HepG2 (cell line): ENCODE results near the gene HDAC5. TPM values are rescaled to one million over a fixed set of nuclear protein-coding genes. Genes with fewer than 3 reads are reported as not detected.

Experiments
- BRCA1 ChIP-seq: sonication (generic); formaldehyde crosslinking; IDR thresholded peaks from 2 replicates; pipeline ENCODE4 v1.4.0; 2020; ENCODE audit warnings: missing genetic modification reagents
- ELF3 ChIP-seq: IDR thresholded peaks from 2 replicates; pipeline ENCODE4 v1.6.1; 2016; ENCODE audit warnings: missing genetic modification reagents, missing compliant biosample characterization
- IKZF1 ChIP-seq: fragments of 450-650 bp; IDR thresholded peaks from 2 replicates; pipeline ENCODE4 v1.7.1; 2016
- LCORL ChIP-seq, 2 experiments: fragments of 450-650 bp in 1 of 2; sonication (generic) in 1 of 2; formaldehyde crosslinking in 1 of 2; IDR thresholded peaks; 2 replicates each; pipeline versions ENCODE4 v1.5.0 to v1.6.1; 2017 to 2020; ENCODE audit warnings: antibody characterized with exemption in 1 of 2, missing genetic modification reagents in 1 of 2
- PCBP2 ChIP-seq: fragments of 200-400 bp; formaldehyde crosslinking; optimal IDR thresholded peaks from 2 replicates; pipeline ENCODE3; 2018; ENCODE audit warnings: low read length, low read depth; ENCODE audit not compliant: poor library complexity, severe bottlenecking
- PHF21A ChIP-seq: sonication (generic); formaldehyde crosslinking; IDR thresholded peaks from 2 replicates; pipeline ENCODE4 v1.5.0; 2020; ENCODE audit warnings: mild to moderate bottlenecking, missing genetic modification reagents
- SP1 ChIP-seq, 2 experiments: fragments of 450-650 bp in 1 of 2; sonication (generic) in 1 of 2; formaldehyde crosslinking in 1 of 2; IDR thresholded peaks; 2 replicates each; pipeline versions ENCODE4 v1.4.0 to v1.6.1; 2016 to 2020; ENCODE audit warnings: missing genetic modification reagents in 1 of 2
- ZBED4 ChIP-seq: sonication (generic); formaldehyde crosslinking; IDR thresholded peaks from 2 replicates; pipeline ENCODE4 v1.4.0; 2020; ENCODE audit warnings: missing genetic modification reagents, borderline replicate concordance
- ZNF34 ChIP-seq: sonication (generic); formaldehyde crosslinking; IDR thresholded peaks from 2 replicates; pipeline ENCODE4 v1.4.0; 2020; ENCODE audit warnings: mild to moderate bottlenecking, missing genetic modification reagents, borderline replicate concordance
- ZNF792 ChIP-seq: IDR thresholded peaks from 2 replicates; pipeline ENCODE4 v1.6.1; 2016
- polyA plus RNA-seq, 8 experiments: library from polyadenylated mRNA; depleted of rRNA in 3 of 8; stranded (reverse) in 7 of 8; unstranded in 1 of 8; fragments of >200 nt; fragmentation: Illumina TruSeq in 4 of 8; extraction: Trizol in 4 of 8; gene quantifications; 2 replicates each; pipeline versions ENCODE4 v1.2.1 to v1.2.3, GENCODE V29; 2011 to 2016; ENCODE audit warnings: low read depth in 4 of 8, missing spikeins in 1 of 8, mixed read lengths in 1 of 8; ENCODE audit not compliant: insufficient read depth in 1 of 8
- total RNA-seq, 5 experiments: library from RNA; depleted of rRNA; stranded (reverse); fragments of >200 nt; fragmentation: Illumina TruSeq; extraction: Trizol; gene quantifications; 2 replicates each; pipeline ENCODE4 v1.2.3, GENCODE V29; 2016; ENCODE audit warnings: low read depth in 1 of 5
- TF ChIP-seq, protein P1 (sequence below): sonication (generic); formaldehyde crosslinking; conservative IDR thresholded peaks from 2 replicates; pipeline ENCODE4 v1.4.0; 2020; ENCODE audit warnings: missing genetic modification reagents
- TF ChIP-seq, protein P2 (sequence below): sonication (generic); formaldehyde crosslinking; IDR thresholded peaks from 2 replicates; pipeline ENCODE4 v1.5.1; 2020; ENCODE audit warnings: mild to moderate bottlenecking, missing genetic modification reagents
- TF ChIP-seq, protein P3 (sequence below): sonication (generic); formaldehyde crosslinking; IDR thresholded peaks from 2 replicates; pipeline ENCODE4 v1.8.0; 2022; ENCODE audit warnings: missing genetic modification reagents, mild to moderate bottlenecking, inconsistent platforms, borderline replicate concordance

Gene HDAC5
- total and polyA plus RNA-seq, 2 of the 13 experiments (the other 11 are each of a cell fraction or from before 2014, with no cell fraction given) = 46.4 to 85.4 TPM

- TF ChIP-seq ZBED4 (CRISPR knock-in tag) (no peak; the same call in 1 of the 2 replicates), ELF3 (CRISPR knock-in tag) (peak; percentile 88), ZNF792 (CRISPR knock-in tag) (no peak), PCBP2 (no peak), IKZF1 (no peak), BRCA1 (CRISPR knock-in tag) (no peak), SP1 (IDR thresholded peaks at IDR 0.05) (no peak), SP1 (CRISPR knock-in tag; IDR thresholded peaks at IDR 0.05) (peak; percentile 73), PHF21A (CRISPR knock-in tag) (no peak; the same call in 1 of the 2 replicates), ZNF34 (peak; percentile 86; the same call in 1 of the 2 replicates), LCORL (IDR thresholded peaks at IDR 0.05) (no peak), LCORL (CRISPR knock-in tag; IDR thresholded peaks at IDR 0.05) (no peak)
- TF ChIP-seq, protein P1, sequence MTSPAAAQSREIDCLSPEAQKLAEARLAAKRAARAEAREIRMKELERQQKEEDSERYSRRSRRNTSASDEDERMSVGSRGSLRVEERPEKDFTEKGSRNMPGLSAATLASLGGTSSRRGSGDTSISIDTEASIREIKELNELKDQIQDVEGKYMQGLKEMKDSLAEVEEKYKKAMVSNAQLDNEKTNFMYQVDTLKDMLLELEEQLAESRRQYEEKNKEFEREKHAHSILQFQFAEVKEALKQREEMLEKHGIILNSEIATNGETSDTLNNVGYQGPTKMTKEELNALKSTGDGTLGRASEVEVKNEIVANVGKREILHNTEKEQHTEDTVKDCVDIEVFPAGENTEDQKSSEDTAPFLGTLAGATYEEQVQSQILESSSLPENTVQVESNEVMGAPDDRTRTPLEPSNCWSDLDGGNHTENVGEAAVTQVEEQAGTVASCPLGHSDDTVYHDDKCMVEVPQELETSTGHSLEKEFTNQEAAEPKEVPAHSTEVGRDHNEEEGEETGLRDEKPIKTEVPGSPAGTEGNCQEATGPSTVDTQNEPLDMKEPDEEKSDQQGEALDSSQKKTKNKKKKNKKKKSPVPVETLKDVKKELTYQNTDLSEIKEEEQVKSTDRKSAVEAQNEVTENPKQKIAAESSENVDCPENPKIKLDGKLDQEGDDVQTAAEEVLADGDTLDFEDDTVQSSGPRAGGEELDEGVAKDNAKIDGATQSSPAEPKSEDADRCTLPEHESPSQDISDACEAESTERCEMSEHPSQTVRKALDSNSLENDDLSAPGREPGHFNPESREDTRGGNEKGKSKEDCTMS = no peak
- TF ChIP-seq, protein P2, sequence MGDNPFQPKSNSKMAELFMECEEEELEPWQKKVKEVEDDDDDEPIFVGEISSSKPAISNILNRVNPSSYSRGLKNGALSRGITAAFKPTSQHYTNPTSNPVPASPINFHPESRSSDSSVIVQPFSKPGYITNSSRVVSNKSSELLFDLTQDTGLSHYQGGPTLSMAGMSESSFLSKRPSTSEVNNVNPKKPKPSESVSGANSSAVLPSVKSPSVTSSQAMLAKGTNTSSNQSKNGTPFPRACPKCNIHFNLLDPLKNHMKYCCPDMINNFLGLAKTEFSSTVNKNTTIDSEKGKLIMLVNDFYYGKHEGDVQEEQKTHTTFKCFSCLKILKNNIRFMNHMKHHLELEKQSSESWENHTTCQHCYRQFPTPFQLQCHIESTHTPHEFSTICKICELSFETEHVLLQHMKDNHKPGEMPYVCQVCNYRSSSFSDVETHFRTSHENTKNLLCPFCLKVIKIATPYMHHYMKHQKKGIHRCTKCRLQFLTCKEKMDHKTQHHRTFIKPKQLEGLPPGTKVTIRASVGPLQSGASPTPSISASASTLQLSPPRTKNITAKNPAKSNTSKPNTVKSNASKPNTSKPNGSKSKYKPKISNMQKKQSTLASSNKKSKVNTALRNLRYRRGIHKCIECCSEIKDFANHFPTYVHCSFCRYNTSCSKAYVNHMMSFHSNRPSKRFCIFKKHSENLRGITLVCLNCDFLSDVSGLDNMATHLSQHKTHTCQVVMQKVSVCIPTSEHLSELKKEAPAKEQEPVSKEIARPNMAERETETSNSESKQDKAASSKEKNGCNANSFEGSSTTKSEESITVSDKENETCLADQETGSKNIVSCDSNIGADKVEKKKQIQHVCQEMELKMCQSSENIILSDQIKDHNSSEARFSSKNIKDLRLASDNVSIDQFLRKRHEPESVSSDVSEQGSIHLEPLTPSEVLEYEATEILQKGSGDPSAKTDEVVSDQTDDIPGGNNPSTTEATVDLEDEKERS (CRISPR knock-in tag) = no peak
- TF ChIP-seq, protein P3, sequence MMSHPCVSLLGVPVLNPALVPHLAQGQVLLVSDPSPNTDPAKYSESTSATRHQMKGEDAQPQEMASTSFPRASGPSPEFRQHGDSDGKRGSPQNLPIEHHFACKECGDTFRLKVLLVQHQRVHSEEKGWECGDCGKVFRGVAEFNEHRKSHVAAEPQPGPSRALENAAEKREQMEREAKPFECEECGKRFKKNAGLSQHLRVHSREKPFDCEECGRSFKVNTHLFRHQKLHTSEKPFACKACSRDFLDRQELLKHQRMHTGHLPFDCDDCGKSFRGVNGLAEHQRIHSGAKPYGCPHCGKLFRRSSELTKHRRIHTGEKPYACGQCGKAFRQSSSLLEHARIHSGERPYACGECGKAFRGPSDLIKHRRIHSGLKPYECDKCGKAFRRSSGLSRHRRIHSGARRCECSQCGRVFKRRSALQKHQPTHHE (CRISPR knock-in tag) = peak; percentile 55; the same call in 1 of the 2 replicates
Measured at GRCh38 chr17:44066204-44066930, 57.1 kb downstream of the HDAC5 start, which contains the start of gene LSM12 (continued).
